ENCODE results near the gene ERP27.

DNA sequence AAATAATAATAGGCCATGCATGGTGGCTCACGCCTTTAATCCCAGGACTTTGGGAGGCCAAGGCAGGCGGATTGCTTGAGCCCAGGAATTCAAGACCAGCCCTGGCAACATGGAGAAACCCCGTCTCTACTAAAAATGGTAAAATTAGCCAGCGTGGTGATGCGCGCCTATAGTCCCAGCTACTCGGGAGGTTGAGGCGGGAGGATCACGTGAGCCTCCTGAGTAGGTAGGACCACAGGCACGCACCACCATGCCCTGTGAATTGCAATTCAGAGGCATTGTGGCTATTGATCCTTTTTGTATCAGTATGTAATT lies 20.7 kb upstream of the ERP27 start:
- TF ChIP-seq, protein P1, sequence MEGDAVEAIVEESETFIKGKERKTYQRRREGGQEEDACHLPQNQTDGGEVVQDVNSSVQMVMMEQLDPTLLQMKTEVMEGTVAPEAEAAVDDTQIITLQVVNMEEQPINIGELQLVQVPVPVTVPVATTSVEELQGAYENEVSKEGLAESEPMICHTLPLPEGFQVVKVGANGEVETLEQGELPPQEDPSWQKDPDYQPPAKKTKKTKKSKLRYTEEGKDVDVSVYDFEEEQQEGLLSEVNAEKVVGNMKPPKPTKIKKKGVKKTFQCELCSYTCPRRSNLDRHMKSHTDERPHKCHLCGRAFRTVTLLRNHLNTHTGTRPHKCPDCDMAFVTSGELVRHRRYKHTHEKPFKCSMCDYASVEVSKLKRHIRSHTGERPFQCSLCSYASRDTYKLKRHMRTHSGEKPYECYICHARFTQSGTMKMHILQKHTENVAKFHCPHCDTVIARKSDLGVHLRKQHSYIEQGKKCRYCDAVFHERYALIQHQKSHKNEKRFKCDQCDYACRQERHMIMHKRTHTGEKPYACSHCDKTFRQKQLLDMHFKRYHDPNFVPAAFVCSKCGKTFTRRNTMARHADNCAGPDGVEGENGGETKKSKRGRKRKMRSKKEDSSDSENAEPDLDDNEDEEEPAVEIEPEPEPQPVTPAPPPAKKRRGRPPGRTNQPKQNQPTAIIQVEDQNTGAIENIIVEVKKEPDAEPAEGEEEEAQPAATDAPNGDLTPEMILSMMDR (tag by site-specific recombination; IDR thresholded peaks at IDR 0.05), result no peak
- no peak for TF ChIP-seq ZNF600 (tag by site-specific recombination; IDR thresholded peaks at IDR 0.05)
- TF ChIP-seq BCL11B (tag by site-specific recombination; IDR thresholded peaks at IDR 0.05; ENCODE audit: low read depth), result no peak
- TF ChIP-seq, protein P2, sequence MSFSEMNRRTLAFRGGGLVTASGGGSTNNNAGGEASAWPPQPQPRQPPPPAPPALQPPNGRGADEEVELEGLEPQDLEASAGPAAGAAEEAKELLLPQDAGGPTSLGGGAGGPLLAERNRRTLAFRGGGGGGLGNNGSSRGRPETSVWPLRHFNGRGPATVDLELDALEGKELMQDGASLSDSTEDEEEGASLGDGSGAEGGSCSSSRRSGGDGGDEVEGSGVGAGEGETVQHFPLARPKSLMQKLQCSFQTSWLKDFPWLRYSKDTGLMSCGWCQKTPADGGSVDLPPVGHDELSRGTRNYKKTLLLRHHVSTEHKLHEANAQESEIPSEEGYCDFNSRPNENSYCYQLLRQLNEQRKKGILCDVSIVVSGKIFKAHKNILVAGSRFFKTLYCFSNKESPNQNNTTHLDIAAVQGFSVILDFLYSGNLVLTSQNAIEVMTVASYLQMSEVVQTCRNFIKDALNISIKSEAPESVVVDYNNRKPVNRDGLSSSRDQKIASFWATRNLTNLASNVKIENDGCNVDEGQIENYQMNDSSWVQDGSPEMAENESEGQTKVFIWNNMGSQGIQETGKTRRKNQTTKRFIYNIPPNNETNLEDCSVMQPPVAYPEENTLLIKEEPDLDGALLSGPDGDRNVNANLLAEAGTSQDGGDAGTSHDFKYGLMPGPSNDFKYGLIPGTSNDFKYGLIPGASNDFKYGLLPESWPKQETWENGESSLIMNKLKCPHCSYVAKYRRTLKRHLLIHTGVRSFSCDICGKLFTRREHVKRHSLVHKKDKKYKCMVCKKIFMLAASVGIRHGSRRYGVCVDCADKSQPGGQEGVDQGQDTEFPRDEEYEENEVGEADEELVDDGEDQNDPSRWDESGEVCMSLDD (tag by site-specific recombination; IDR thresholded peaks at IDR 0.05), result no peak
- no peak for TF ChIP-seq ZNF121 (tag by site-specific recombination; IDR thresholded peaks at IDR 0.05)

Data from HEK293 (cell line).